HG02571 (cell line): Measurements from ENCODE around the gene ZDHHC8.

Source experiments
- ATAC-seq: cut with Tn5 transposase; IDR thresholded peaks from one replicate; pipeline ENCODE4 v1.9.1; 2021; ENCODE audit warnings: mild to moderate bottlenecking, moderate library complexity; ENCODE audit not compliant: unreplicated experiment

The ZDHHC8 gene

DNA sequence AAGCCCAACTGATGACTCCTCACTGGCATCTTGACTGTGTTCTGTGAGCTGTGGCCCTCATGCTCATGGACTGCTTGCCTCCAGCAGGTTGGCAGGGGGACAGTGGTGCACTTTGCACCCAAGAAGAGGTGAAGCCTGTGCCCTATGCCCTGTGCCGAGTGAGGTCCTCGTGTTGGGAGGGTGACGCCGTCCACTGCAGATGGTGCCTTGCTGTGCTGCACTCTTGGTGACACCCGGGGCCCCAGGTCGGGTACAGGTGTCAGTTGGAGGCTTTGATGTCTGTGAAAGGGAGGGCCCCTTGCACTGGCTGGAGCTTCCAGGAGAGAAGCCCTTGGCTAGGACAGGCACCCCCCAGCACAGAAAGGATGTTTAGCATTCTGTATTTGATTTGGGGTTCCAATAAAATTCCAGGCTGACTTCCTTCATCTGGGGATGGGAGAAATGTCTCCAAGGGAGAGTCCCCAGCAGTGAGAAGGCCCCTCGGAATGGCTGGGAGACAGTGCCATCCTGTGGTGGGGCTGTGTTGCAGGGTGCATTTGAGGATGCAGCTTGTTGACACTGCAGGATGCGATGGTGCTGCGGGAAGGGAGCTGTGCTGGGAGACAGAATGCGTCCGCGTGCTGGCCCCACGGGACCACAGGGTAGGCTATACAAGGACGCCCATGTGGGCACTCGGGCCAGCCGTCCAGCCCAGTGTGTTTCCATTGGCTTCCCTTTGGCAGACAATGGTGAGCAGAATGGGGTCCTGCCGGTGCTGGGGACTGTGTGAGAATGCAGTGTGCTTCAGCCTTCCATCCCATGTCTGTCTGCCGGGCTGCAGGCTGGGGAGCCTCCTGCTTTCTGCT is 2.5 kb upstream of the ZDHHC8 start:
- ATAC-seq = no peak

DNA sequence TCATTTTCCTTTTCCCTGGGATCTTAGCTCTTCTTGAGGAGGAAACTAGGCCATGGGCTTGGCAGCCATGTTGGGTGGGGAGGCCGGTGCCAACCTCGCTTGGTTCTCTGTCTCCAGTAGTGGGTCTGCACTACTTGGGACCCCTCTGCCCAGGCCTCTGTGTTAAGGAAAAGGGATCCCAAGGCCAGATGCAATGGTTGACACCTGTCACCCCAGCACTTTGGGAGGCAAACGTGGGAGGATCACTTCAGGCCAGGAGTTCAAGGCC is 1.9 kb upstream of the ZDHHC8 start:
- no peak for ATAC-seq

DNA sequence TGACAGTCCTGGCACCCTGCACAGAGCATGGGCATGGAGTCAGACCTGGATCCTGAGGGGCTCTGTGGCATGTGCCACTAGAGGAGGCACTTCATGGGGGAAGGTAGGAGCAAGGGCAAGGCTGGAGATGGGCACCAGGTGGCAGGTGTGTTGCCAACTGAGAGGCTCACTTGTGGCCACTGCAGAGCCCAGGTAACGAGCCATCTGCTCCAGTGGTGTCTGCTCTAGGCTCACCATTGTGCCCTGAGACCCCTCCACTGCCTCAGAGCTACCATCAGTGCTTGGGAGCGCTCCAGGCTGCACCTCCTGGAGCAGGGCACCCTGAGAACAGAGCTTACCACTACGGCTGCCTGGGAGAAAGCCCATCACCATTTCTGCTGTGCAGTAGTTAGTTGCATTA is 1.3 kb upstream of the ZDHHC8 start:
- no peak for ATAC-seq

DNA sequence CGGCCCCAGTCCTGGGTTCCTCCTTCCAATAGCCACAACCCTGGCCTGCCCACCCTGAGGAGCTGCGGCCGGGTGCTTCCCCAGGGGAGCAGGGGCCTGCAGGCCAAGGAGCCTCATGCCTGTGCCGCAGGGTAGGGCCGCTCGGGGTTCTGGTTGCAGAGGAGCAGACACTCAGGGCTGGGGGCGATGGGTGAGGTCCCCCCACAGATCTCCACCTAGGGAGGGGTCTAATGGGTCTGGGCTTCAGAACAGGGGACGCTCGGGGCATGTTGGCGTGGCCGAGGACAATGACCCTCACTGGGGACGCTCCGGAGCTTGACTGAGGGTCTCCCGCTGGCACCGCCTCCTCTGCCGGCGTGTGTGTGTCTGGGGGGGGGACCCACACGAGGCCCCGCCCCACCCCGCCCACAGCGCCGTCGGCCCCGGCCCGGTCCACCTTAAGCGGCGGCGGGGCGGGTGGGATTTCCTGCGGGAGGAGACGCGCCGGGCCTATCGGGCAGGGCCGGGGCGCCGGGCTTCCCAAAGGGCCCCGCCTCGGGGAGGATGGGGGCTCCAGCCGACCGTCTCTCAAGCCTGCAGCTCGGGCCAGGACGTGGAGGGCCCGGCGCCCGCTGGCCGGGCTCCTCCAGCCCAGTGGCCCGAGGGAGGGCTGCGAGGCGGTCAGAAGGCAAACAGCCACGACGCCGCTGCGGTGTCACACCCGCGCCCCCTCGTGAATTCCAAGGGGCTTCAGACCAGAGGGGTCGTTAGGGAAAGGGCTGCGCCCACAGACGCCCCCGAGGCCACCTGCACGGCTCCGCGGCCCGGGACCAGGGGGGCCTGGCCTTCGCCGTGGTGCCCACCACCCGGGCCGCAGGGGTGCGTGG is 640 bp upstream of the ZDHHC8 start:
- peak; percentile 63 for ATAC-seq

- ATAC-seq = peak; percentile 12
Measured at GRCh38 chr22:20131859-20132685, 468 bp downstream of the ZDHHC8 start.

GRCh38 chr22:20132686-20133246 is 1.2 kb downstream of the ZDHHC8 start:
- no peak for ATAC-seq

DNA sequence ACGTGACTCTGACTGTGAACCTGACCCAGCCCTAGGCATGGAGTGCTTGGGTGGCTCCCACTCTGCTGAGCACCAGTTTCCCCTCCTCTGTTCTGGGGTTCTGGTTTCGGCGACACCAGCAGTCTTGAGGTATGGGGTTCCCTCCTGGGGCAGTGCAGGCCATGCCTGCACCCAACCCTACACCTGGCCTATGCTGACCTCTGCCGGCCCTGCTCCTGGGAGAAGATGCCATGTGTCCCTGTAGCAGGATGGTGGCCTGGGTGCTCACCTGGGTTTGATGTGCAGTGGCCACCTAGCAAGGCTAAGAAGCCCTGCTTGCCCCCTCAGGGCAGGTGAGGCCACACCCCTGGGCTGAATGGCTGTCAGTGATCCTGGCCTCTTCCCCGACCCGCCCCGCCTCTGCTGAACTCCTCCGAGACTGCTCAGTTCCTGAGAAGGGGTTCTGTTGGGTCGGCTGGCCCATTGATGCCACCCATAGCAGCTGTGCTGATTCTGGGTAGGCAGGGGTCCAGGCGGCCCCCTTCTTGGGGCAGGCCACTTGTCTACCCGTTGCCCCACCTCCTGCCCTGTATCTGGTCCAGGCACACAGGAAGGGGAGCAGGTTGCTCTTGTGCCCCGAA is 2.4 kb downstream of the ZDHHC8 start:
- no peak for ATAC-seq

DNA sequence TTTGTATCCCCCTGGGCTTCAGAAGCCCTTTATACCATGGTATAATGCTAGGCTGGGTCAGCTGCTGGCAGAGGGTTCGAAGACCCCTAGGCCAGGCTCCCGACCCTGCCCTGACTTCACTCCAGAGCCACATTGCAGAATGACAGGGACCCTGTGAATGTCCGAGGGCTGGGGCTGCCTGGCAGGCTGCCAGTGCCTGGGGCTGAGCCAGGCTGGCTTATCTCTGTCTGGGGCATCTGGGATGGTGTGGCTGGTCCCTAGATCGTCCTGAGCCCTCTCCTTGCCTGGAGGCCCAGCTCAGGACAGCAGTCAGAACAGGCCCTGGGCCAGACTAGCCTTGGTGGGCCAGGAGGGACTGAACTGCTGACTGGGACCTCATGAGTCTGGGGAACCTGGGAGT is 3.7 kb downstream of the ZDHHC8 start:
- no peak for ATAC-seq

DNA sequence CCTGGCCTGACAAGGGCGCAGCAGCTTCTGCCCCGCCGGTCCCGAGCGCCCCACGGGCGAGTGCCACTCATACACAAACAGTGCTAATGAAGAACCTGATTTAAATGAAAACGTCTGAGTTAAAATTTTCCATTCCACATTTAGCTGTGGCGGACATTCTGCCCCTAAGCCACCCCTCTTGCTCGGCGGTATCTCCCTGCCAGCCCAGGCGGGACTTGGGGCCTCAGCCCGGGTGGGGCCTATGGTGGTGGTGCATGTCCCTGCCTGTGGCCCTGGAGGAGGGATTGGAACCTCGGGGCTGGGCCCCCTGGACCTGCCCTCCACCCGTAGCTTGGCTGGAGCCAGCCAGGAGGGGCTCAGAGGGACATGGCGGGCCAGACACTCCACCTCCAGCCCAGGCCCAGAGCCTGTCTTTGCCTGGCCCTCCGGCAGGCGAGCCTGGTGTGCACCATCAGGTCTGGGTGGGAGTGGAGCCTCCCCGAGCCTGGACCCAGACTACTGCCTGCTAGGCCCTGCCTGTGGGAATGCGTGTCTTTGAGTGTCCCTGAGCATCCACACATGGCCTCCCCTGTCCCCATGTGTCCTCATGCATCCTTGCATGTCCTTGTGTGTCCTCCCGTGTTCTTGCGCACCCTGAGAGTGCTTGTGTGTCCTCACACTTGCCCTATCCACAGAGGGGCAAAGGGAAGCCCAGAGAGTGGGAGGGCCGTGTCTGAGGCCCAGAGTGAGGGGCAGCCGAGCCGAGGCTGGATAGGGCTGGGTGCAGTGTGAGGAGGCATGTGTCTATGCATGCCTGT is 4.4 kb downstream of the ZDHHC8 start:
- ATAC-seq = no peak

GRCh38 chr22:20136603-20136873 is 4.9 kb downstream of the ZDHHC8 start:
- ATAC-seq = no peak

- ATAC-seq = no peak
Measured at GRCh38 chr22:20137113-20137512, 5.5 kb downstream of the ZDHHC8 start.

- ATAC-seq = no peak
Measured at GRCh38 chr22:20137671-20138416, 6.2 kb downstream of the ZDHHC8 start.

GRCh38 chr22:20138417-20138738 is 6.8 kb downstream of the ZDHHC8 start:
- ATAC-seq = no peak

DNA sequence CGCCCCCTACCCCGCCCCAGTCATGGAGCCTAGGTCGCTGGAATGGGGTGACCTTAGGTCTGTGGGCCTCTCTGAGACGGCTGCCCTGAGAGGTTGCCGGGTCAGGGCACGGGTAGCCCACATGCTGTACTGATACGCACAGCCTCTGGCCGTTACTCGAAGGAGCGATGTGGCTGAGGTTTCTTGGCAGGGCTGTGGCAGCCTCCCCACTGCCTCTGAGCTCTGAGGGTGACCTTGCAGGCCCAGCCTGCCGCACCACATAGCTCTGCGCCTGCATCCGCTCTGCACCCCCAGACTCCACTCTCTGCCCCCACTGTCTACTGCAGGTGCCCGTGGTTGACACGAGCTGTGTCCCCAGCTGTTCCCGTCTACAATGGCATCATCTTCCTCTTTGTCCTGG is 7.3 kb downstream of the ZDHHC8 start:
- ATAC-seq = no peak

DNA sequence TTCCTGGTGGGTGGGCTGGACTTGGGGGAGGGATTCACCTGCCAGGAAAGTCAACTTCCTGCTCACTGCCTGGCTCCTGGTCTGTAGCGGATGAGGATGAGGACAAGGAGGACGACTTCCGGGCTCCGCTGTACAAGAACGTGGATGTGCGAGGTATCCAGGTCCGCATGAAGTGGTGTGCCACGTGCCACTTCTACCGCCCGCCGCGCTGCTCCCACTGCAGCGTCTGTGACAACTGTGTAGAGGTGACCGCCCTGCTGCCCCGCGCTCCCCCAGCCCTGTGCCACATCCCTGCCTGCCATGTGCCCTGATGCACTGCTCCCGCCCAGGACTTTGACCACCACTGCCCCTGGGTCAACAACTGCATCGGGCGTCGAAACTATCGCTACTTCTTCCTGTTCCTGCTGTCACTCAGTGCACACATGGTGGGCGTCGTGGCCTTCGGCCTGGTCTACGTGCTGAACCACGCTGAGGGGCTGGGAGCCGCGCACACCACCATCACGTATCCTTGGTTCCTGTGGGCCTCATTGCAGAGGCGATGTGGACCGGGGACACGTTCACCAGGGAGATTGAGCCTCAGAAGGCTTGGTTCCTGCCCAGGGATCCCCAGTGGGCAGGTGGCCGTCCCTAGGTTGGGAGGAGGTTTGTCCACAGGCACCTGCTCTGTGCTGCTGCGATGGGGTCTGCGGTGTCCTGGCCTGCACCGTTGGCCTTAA is 7.9 kb downstream of the ZDHHC8 start:
- no peak for ATAC-seq

DNA sequence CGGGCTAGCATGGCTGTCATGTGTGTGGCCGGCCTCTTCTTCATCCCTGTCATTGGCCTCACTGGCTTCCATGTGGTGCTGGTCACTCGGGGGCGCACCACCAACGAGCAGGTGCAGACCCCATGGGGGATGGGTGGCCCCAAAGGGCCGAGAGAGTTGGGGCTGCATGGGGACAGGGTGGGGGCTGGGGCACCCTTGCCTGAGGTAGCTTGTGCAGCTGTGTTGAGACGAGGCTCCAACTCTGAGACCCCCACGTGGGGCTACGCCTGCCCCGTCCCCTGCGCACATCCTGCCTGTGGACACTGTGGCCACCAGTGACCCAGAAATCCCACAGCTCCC is 8.5 kb downstream of the ZDHHC8 start:
- ATAC-seq = no peak

DNA sequence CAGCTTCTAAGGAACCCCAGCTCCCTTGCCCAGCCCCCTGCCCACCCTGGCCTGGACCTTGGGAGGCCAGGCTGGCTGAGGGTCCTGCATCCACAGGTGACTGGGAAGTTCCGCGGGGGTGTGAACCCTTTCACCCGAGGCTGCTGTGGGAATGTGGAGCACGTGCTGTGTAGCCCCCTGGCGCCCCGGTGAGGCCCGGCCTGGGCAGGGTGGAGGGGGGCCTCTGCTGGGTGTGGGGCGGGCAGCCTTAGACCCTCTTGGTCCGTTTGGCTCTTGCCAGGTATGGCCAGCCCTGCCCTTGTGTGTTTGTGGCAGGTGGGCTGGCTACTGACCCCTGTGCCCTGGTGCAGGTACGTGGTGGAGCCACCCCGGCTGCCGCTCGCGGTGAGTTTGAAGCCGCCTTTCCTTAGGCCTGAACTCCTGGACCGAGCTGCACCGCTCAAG is 8.9 kb downstream of the ZDHHC8 start:
- no peak for ATAC-seq

DNA sequence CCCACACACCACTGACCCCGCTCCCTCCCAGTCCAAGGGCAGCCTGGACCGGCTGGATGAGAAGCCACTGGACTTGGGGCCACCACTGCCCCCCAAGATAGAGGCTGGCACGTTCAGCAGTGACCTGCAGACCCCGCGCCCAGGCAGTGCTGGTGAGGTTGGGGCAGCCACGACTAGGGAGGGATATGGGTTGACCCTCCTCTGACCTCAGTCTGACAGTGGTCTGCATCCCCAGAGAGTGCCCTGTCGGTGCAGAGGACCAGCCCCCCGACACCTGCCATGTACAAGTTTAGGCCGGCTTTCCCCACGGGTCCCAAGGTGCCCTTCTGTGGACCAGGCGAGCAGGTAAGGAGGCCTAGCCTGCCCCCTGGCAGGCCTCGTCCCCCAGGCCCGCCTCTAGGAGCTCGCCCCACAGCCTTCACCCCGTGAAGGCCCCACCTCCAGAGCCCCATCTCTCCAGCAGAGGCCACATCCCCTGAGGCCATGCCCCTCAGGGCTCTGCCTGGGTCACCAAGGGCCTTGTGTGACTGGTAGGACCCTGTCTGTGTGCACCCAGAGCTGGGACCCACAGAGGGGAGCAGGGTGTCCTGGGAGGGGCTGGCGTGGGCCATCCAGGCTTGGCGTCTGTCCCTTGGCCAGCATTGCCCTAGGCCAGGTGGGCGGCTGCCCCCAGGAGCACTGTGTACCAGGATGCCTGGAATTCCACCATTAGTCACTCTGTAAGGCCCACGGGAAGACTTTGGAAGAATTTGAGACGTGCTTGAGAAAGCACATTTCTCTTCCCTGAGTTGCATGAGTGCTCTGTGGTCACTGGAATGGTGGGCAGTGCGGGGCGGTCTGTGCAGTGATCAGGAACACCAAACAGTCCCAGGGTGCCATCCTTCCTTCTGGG is 9.8 kb downstream of the ZDHHC8 start:
- ATAC-seq = no peak
